ENCODE data around the gene NF1.

DNA sequence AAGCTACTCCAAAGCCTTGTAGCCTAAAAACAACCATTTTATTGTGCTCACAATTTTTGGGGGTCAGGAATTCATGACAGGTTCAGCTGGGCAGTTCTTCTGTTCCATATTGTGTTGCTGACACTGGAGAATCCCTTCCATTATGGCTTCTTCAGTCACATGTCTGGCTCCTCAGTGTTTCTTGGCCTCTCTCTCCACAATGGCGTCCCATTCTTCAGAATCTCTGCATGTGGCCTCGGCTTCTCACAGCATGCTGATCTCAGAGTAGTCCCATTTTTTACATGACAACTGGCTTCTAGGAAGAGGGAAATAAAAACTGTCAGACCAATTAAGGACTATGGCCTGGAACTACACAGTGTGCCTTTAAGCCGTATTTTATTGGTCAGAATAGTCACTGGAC is 49.7 kb downstream of the NF1 start:
- TF ChIP-seq, protein P1, sequence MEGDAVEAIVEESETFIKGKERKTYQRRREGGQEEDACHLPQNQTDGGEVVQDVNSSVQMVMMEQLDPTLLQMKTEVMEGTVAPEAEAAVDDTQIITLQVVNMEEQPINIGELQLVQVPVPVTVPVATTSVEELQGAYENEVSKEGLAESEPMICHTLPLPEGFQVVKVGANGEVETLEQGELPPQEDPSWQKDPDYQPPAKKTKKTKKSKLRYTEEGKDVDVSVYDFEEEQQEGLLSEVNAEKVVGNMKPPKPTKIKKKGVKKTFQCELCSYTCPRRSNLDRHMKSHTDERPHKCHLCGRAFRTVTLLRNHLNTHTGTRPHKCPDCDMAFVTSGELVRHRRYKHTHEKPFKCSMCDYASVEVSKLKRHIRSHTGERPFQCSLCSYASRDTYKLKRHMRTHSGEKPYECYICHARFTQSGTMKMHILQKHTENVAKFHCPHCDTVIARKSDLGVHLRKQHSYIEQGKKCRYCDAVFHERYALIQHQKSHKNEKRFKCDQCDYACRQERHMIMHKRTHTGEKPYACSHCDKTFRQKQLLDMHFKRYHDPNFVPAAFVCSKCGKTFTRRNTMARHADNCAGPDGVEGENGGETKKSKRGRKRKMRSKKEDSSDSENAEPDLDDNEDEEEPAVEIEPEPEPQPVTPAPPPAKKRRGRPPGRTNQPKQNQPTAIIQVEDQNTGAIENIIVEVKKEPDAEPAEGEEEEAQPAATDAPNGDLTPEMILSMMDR (IDR thresholded peaks at IDR 0.05): no peak
- TF ChIP-seq POLR2AphosphoS5 (IDR thresholded peaks at IDR 0.05): no peak

All from prostate gland (tissue), 2 donors.